ENCODE results near the gene SH3BGRL3. TPM values are rescaled to one million over a fixed set of nuclear protein-coding genes. Genes with fewer than 3 reads are reported as not detected.

The SH3BGRL3 gene
- total RNA-seq, 1 experiment from 2014 or later = 314 TPM

DNA sequence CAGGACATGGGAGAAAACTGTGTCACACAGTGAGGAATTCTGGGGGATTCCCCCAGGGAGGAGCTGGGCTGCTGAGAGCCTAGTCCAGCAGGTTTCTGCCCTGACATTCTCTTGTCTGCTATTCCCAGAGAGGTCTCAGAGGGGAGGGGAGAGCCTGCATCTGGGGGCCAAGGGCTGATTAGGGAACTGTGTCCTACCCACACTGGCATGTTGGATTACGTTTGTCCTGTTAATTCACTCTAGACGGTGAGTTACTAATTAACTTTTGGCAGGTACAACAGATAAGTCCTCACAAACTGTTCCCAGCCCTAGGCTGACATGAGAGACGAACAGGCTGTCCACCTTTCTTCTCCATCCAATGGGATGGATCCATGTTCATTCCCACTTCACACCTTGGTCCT lies 2.6 kb upstream of the SH3BGRL3 start:
- DNase-seq (ENCODE audit: low read depth) = no peak

DNA sequence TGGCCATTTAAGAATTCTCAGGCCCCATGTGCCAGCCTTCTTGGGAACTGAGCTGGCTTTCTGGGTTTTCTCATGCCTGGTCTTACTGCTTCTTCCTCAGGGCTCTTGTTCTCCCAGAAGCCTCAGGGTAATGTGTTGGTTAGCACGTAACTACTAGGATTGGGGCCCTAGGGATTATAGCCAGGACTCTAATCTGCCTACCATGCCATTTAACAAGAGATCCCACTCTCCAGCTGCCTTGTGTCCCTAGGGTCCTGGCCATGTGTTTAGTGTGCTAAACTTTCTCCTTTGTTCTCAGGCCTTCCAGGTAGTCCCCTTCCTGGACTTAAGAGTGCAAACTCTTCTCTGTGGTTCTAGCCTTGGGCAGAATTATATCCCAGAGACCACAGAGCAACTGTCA lies 2.2 kb upstream of the SH3BGRL3 start:
- DNase-seq (ENCODE audit: low read depth) = no peak

DNA sequence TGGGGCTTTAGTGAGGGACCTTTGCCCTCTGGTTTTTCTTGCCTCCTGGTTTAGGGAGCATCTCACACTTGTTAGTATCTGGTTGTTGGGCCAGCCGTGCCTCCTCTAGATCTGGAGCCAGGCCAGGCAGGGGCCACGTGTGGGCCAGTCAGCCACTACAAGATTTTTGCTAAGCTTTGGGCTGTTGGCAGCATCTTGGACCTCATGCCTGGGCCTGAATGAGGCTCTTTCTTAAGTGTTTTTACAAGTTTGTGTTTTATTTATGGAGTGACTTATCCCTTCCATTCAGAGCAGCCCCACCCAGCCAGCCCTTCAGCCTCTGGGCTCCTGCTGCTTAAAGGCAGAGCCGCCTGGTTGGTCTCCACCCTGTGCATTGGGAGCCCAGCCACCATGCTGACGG lies 1.6 kb upstream of the SH3BGRL3 start:
- peak; percentile 48 for DNase-seq (ENCODE audit: low read depth)

DNA sequence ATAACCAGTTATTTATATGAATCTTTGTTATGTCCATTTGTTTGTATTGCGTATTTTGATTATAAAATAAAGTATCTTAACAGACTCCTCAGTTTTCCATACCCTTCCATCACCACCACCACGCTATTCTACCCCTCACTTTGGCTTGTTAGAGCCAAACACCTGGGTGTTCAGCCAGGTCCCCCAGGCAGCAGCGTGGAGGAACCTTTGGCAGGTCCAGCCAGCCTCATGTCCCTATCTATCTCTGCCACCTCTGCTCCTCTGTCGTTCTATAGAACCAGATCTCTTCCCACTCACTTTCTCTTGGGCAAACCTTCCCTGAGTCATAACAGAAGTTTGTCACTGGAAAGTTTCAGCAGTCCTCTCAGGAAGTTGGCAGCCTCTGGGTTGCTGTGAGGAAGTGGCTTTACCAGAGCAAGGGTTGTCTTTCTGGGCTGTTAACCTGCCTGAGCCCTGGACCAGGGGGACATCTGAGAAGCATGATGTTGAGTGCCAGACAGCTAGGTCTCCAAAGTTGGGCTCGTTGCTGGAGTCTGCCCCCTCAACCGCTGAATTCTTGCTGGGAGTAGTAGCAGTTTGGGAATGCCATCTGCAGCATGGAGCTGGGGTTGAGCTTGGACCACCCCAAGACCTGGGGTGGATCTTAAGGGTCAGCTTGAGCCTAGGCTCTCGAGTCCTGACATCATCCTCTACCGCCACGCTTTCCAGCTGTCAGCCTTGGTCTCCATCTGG lies 996 bp upstream of the SH3BGRL3 start:
- DNase-seq (ENCODE audit: low read depth) = peak; percentile 75

DNA sequence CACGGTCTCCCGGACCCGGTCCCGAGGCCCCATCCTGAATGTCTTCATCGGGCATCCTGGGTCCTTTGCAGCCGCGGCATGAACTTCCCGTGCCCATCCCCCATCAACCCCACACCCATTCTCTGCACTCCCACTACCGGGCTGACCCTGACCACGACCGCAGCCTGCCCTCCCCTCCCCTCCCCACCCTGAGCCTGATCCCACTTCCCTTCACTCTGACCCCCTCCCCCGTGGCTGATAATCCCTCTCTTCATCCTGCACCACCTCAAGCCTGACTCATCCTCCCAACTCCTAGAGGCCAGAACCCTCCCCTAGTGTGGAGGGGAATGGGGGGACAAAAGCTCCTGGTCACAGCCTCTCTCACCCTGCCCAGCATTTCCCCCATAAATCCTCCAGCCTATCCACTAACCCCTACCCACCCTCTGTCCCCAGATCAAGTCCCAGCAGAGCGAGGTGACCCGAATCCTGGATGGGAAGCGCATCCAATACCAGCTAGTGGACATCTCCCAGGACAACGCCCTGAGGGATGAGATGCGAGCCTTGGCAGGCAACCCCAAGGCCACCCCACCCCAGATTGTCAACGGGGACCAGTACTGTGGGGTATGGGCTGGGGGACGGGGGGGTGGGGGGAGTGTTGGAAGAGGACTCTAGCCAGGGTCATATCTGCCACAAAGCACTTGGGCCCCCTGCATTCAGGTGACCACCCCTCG lies 602 bp downstream of the SH3BGRL3 start:
- peak; percentile 77 for DNase-seq (ENCODE audit: low read depth)

DNA sequence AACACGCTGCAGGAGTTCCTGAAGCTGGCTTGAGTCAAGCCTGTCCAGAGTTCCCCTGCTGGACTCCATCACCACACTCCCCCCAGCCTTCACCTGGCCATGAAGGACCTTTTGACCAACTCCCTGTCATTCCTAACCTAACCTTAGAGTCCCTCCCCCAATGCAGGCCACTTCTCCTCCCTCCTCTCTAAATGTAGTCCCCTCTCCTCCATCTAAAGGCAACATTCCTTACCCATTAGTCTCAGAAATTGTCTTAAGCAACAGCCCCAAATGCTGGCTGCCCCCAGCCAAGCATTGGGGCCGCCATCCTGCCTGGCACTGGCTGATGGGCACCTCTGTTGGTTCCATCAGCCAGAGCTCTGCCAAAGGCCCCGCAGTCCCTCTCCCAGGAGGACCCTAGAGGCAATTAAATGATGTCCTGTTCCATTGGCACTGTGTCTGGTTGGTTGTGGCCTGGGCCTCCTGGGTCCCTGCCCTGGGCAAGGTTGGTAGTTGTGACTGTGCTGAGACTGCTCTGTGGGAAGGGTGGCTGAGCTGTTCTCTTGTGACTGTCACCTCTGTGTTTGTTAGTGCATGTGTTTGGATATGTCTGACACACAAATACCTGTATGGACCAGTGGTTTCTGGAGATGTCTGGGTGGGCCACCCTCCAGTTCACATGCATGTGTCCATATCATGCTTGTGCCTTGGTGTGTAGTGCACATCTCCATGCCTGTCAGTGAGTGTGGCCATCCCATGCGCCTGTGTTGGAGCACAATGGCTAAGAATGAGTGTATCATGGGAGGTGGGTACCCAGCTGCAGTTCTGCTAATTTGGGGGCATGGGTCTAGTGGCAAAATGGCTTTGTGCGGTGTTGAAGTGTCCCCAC lies 1.4 kb downstream of the SH3BGRL3 start:
- DNase-seq (ENCODE audit: low read depth) = no peak

DNA sequence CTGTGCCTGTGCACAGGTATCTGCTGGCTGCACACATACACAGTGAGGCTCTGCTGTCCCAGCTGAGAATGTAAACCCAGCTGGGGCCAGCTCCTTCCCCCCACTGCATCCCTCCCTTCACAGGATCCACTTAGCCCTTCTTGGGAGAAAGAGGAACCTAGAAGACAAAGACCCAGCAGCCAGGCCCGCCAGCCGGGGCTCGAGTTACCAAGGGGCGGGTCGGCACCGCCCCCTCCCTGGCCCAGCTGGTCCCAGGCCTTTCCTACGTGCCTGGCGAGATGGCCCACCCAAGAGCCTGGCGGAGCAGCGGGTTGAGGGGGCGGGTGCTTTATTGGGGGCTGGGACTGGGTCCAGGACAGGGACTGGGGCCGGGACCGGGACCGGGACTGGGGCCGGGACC lies 2.1 kb downstream of the SH3BGRL3 start:
- DNase-seq (ENCODE audit: low read depth) = no peak

DNA sequence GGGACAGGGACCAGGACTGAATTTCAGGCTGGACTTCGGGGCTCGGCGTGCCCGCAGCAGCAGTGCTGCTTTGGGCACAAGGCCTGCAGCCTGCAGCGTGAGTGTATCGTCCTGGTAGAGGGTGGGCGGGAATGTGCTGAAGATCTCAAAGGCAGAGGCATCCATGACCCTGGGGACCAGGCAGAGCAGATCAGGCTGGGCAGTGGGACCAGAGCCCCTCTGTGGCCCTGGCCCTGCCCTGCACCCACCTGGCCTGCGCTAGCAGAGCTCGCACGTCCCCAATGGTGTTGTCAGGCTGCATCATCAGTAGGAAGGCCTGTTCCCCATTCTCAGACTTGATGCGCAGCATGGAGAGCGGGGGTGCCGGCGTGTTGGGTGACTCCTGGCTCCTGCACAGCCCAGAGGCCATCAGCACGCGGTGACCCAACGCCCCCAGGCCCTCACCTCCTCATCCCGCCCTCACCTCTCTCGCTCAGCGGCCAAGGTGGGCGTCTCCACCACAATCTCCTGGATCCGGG lies 2.6 kb downstream of the SH3BGRL3 start:
- no peak for DNase-seq (ENCODE audit: low read depth)

DNA sequence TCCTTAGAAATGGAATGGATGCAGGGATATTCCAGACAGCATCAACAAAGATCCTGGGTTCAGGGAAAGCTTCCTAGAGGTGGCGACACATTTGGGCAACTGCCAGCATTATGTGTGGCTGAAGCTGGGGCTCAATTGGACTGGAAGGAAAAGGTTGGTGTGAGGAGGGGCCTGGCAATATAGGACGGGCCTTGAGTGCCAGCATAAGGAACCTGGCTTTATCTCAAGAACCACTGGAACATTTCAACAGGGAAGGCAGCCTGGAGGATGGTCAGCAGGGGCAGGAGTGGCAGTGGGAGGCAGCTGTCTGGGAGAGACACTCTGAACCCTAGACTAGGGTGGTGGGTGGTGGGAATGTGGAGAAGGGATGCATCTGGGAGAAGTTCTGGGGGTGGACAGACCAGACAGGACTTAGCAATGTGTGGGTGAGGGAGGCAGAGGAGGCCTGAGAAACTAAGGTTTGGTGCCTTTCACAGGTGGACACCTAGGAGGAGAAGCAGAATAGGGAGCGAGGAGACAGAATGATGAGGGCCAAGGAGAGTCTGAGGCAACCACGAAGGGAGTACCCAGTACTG lies 3.5 kb downstream of the SH3BGRL3 start:
- DNase-seq (ENCODE audit: low read depth) = no peak

DNA sequence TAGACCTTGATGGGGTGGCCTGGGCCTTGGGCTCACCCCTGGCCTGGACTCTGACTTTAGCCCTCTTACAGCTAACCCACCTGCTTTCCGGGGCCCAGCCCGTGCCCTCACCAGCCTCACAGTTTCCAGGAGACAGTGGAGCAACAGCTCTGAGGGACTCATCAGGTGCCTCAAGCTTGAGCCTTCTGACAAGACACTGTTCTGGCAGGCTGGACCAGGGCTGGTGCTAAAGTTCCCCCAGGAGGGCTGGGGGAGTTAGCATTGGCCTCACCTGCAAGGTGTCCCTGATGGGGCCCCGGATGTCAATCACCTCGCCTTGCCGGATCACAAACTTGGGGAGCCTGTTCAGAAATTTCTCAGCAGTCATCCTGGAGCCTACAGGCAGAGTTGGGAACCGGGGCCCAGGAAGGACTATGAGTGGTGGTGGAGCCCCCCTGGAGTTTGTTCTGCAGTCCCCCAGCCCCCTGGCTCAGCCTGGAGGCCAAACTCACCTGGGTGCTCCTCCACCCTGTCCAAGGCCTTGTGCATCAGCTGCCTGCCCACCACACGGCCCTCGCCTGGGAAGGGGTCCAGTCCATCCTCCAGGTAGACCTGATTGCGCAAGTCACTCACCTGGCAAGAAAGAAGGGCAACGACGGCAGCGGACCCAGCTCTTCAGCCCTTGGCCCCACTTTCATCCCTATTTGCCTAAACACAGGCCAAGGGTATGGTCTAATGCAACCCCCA lies 4.1 kb downstream of the SH3BGRL3 start:
- DNase-seq (ENCODE audit: low read depth) = no peak

DNA sequence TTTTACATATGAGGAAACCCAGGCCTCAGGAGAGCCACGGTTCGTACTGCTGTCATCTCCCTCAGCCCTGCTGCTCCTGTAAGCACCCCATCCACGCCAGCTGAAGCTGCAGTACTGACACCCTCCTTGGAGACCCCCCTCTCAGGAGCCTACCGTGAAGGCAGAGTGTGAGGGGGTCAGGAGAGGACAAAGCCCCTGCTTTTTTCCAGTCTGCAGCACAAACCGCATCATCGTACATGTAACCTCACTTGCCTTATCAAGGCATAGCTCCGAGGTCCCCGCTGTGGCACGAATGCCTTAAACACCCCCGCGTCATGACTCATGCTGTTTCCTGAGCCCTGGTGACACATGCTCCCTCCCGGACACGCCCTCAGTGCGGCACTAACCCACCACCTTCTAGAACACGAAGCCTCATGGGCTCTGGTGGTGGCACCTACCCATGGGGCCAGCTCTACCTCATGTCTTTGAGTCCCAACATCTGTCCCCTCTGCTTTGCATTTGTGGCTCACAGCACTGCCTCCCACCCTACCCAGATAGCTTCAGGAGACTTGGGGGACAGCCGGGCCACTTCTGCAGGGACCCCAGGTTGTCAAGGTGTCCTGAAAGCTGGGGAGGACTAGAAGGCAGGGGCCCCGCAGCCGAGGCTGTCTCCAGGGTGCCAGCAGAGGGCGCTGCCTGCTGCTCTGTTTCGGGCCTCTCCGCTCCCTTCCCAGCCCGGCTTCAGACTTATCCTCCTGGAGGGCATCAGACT lies 4.9 kb downstream of the SH3BGRL3 start:
- peak; percentile 94 for DNase-seq (ENCODE audit: low read depth)

DNA sequence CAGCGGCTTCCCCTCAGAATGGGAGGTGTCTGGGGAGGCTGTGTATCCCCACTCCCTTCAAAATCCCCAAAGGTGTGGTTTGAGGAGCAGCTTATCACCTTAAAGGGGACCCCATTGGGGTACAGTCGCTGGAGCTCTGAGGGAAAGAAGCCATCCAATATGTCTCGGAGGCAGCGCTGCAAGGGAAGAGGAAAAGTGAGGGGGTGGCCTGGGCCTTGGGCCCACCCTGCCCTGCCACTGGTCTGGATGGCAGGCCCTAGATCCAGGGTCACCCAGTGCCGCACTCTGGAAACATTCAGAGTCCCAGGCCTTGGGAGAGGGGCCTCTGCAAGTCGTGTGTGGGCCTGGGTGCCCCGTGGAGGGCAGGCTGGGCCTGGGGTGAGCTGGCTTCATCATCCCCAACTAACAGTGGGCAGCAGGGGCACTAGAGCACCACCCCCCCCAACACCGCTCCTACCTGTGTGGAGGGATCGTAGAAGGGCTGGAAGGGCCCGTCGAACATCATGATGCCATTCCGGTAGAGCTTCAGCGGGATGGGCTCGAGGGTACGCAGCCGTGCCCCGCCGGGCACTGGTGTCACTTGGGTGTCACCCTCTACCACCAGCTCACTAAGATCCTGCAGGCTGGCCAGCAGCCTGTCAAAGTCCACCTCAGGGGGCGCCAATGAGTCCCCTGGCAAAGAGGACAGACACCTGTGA lies 5.6 kb downstream of the SH3BGRL3 start:
- DNase-seq (ENCODE audit: low read depth) = no peak

DNA sequence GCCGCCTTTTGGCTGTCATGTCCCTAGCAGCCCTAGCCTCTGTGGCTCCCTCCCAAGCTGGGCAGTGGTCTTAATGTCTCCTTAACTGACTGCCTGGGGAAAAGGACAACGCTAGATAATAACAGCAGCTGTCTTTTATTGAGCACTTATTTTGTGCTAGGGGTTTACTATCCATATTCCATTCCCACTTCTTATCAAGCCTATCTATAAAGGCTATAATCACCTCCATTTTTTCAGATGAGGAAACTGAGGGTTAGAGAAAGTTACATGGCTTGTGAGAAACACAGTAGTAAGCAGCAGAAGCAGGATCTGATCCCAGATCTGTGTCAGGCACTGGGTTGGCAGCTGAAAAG lies 6.2 kb downstream of the SH3BGRL3 start:
- no peak for DNase-seq (ENCODE audit: low read depth)

DNA sequence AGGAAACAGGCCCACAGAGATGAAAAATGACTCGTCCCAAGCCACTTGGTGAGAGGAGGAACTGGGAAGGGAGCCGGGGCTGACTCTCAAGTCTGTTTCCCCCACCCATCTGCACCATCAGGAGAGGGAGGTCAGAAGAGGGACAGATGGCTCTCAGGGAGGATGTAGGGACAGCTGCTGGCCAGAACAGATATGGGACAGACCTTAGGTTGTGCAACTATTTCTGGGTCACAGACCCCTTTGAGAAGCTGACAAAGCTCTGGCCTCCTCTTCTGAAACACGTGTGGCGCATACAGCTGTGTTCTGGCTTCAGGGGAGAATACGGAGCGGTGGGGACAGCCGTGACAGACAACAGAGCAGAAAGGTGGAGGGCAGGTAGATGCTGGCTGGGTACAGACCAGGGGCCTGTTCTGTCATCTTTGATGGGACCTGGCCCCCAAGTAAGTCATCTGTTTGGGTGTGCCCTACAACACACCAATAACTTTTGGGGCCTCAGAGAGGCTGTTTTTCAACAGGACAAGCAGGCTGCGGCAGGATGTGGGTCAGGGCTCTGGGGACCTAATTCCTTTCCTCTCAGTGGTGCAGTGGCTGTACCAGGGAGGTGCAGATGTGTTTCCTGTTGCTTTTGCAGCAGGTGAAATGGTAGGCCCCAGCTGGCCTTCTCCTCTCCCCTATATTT lies 7.3 kb downstream of the SH3BGRL3 start:
- DNase-seq (ENCODE audit: low read depth) = peak; percentile 32

DNA sequence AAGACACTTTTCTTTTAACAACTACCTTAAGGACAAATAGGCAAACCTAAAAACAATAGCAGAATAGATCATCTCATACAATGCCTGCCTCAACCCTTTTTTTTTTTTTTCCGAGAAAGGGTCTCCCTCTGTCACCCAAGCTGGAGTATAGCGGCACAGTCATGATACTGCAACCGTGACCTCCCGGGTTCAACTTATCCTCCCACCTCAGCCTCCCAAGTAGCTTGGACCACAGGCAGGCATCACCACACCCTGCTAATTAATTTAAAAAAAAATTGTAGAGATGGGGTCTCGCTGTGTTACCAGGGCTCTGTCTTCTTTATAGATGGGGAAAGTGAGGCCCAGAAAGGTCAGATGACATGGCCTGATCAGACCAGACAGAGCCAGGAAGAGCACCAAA lies 7.9 kb downstream of the SH3BGRL3 start:
- no peak for DNase-seq (ENCODE audit: low read depth)

DNA sequence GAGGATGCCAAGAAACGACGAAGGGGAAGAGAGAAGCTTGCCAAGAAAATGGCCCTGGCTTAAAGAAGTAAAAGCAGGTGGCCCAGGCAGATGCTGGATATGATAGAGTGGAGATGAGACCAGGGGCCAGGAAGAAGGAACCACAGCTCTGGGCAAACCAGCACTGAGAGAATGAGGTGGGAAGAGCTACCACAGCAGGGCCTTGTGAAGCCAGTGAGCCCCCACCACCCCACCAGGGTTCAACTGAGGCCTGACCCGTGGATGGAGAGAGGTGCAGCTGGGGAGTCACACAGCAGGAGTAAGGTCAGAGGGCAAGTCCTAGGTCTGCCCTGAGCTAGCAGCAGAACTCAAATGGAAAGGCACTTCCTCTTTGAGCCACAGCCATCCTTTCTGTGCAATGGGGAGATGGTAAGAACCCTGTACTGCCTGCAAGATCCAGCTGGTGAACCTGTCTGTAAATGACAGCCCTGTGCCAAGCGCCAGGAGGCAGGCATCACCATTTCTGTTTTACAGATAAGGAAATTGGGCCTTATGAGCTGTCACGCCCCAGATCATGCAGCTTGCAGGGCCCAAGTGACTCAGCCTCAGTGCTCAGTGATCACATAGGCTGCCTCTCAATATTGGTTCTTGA lies 8.5 kb downstream of the SH3BGRL3 start:
- DNase-seq (ENCODE audit: low read depth) = no peak

DNA sequence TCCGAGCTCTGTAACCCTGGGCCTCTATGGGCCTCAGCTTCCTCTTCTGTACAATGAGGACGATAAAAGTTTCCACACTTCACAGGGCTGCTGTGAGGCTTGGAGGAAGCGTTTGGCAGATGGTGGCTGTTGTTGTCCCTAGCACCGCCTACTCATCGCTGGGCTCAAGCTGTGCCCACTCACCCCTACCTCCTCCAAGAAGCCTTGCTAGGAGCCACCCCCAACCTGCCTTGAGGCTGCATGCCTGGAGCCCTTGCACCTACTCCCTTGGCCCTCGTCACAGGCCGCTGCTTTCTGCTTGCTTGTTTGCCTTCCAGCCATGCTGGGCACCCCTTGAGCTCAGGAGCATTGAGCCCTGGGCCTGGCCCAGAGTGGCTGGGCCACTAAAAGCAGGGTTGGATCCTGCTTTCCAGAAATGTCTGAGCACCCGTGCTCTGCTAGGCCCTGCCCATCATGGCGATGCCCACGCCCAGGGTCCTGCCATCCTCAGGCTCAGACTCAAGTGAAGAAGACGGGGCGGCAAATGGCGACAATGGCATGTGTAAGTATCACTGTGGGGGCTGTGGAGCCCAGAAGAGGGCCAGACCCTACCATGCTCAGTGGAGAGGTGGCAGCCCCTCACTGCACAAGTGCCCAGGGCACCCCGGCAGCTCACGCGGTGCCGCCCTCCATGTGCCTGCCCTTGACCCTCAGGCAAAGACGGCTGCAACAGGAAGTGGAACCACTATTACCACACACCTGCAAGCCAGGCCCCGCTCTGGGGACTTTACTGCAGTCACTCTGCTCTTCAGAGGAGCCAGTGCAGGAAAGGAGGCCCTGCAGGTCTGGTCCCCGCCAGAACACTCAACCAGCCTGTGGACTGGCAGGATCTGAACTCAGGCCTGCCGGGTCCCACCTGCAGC lies 9.5 kb downstream of the SH3BGRL3 start:
- DNase-seq (ENCODE audit: low read depth) = no peak
